GM23338 (cell line): Measurements from ENCODE around the gene DNAH6. TPM values are rescaled to one million over a fixed set of nuclear protein-coding genes. Genes with fewer than 3 reads are reported as not detected.

ENCODE experiments used
- ATAC-seq: fragments of 200-7000 bp; cut with Tn5 transposase; 3 replicates; pipeline ENCODE4 v1.9.1; 2020
- DNase-seq: peaks from one replicate; pipeline ENCODE4 v3.0.0-alpha.2; 2015; ENCODE audit warnings: low spot score
- H2AFZ ChIP-seq: fragments of 200-600 bp; sonication (generic); 2 replicates; pipeline ENCODE4 v1.8.0; 2016; ENCODE audit warnings: antibody characterized with exemption, mild to moderate bottlenecking, moderate library complexity
- H3F3A ChIP-seq: fragments of 200-600 bp; sonication (generic); replicated peaks from 2 replicates; pipeline ENCODE4 v1.8.0; 2017; ENCODE audit warnings: antibody characterized with exemption, mixed run types, low read depth
- H3K27ac ChIP-seq: fragments of 200-600 bp; sonication (generic); 2 replicates; pipeline ENCODE4 v1.6.1; 2016; ENCODE audit warnings: low read depth
- H3K27me3 ChIP-seq: fragments of 200-600 bp; sonication (generic); 2 replicates; pipeline ENCODE4 v1.8.0; 2016; ENCODE audit warnings: mild to moderate bottlenecking, mixed run types, moderate library complexity; ENCODE audit not compliant: insufficient read depth
- H3K36me3 ChIP-seq: fragments of 200-600 bp; sonication (generic); 2 replicates; pipeline ENCODE4 v1.8.0; 2016; ENCODE audit warnings: mild to moderate bottlenecking; ENCODE audit not compliant: insufficient read depth
- H3K4me1 ChIP-seq: fragments of 200-600 bp; sonication (generic); 2 replicates; pipeline ENCODE4 v1.8.0; 2016; ENCODE audit warnings: mild to moderate bottlenecking, moderate library complexity; ENCODE audit not compliant: insufficient read depth
- H3K4me2 ChIP-seq: fragments of 200-600 bp; sonication (generic); 2 replicates; pipeline ENCODE4 v1.7.1; 2017; ENCODE audit warnings: mixed run types
- H3K4me3 ChIP-seq: fragments of 200-600 bp; sonication (generic); 2 replicates; pipeline ENCODE4 v1.6.1; 2016; ENCODE audit warnings: mixed run types
- H3K79me2 ChIP-seq: fragments of 200-600 bp; sonication (generic); replicated peaks from 2 replicates; pipeline ENCODE4 v1.8.0; 2017; ENCODE audit warnings: mild to moderate bottlenecking; ENCODE audit not compliant: insufficient read depth
- H3K9me2 ChIP-seq: fragments of 200-600 bp; sonication (generic); 2 replicates; pipeline ENCODE4 v1.8.0; 2017; ENCODE audit not compliant: insufficient read depth
- H4K20me1 ChIP-seq: fragments of 200-600 bp; sonication (generic); replicated peaks from 2 replicates; pipeline ENCODE4 v1.8.0; 2017; ENCODE audit warnings: mild to moderate bottlenecking; ENCODE audit not compliant: insufficient read depth
- H3K27ac Mint-ChIP-seq: 2 replicates; pipeline ENCODE4 v1.8.0; 2020; ENCODE audit warnings: inconsistent platforms, mild to moderate bottlenecking, moderate library complexity, mixed read lengths
- H3K27me3 Mint-ChIP-seq: 3 replicates; pipeline ENCODE4 v1.8.0; 2022; ENCODE audit warnings: low read depth, mild to moderate bottlenecking, moderate library complexity, mixed read lengths, inconsistent platforms; ENCODE audit not compliant: insufficient read depth, poor library complexity
- H3K36me3 Mint-ChIP-seq: 3 replicates; pipeline ENCODE4 v1.8.0; 2021; ENCODE audit warnings: low read depth, mild to moderate bottlenecking, inconsistent platforms, moderate library complexity, mixed read lengths
- H3K4me1 Mint-ChIP-seq: 3 replicates; pipeline ENCODE4 v1.8.0; 2020; ENCODE audit warnings: mild to moderate bottlenecking, inconsistent platforms, mixed read lengths
- H3K4me3 Mint-ChIP-seq: 3 replicates; pipeline ENCODE4 v1.8.0; 2021; ENCODE audit warnings: moderate library complexity, mild to moderate bottlenecking, inconsistent platforms, mixed read lengths
- H3K9me3 Mint-ChIP-seq: 3 replicates; pipeline ENCODE4 v1.8.0; 2020; ENCODE audit warnings: moderate library complexity, mild to moderate bottlenecking, inconsistent platforms, mixed read lengths
- CREB1 ChIP-seq: fragments of 250-450 bp; sonication (Bioruptor Pico); IDR thresholded peaks from 2 replicates; pipeline ENCODE4 v1.5.0; 2020; ENCODE audit warnings: low read depth, mild to moderate bottlenecking, moderate library complexity
- EZH2 ChIP-seq: fragments of 200-600 bp; sonication (generic); IDR thresholded peaks from one replicate; pipeline ENCODE4 v1.8.0; 2017; ENCODE audit warnings: antibody characterized with exemption, mild to moderate bottlenecking, low read depth; ENCODE audit not compliant: unreplicated experiment
- EZH2phosphoT487 ChIP-seq: fragments of 200-600 bp; sonication (generic); IDR thresholded peaks from one replicate; pipeline ENCODE4 v1.8.1; 2018; ENCODE audit warnings: antibody characterized with exemption; ENCODE audit not compliant: unreplicated experiment
- JUNB ChIP-seq: IDR thresholded peaks from one replicate; pipeline ENCODE4 v1.6.1; 2016; ENCODE audit warnings: antibody characterized with exemption; ENCODE audit not compliant: unreplicated experiment
- NANOG ChIP-seq: IDR thresholded peaks from 2 replicates; pipeline ENCODE4 v1.6.1; 2016; ENCODE audit warnings: antibody characterized with exemption, borderline replicate concordance
- POLR2AphosphoS5 ChIP-seq: IDR thresholded peaks from 2 replicates; pipeline ENCODE4 v1.6.1; 2016; ENCODE audit warnings: antibody characterized with exemption, low read depth
- STAT1 ChIP-seq: IDR thresholded peaks from one replicate; pipeline ENCODE4 v1.6.1; 2016; ENCODE audit warnings: antibody characterized with exemption; ENCODE audit not compliant: unreplicated experiment
- ZNF114 ChIP-seq: fragments of 250-450 bp; sonication (Bioruptor Pico); IDR thresholded peaks from 2 replicates; pipeline ENCODE4 v1.5.0; 2020; ENCODE audit warnings: mild to moderate bottlenecking, moderate library complexity
- ZNF331 ChIP-seq: fragments of 250-450 bp; sonication (Bioruptor Pico); IDR thresholded peaks from 2 replicates; pipeline ENCODE4 v1.5.0; 2020; ENCODE audit warnings: low read depth, mild to moderate bottlenecking, moderate library complexity
- polyA plus RNA-seq: library from polyadenylated mRNA; unstranded; fragments of >200 nt; fragmentation: Nextera tagmentation; extraction: Ambion mirVana; gene quantifications from 2 replicates; pipeline ENCODE4 v1.2.1, GENCODE V29; 2016
- total RNA-seq: library from RNA; depleted of rRNA; stranded (reverse); fragments of >200 nt; shearing (Covaris generic); gene quantifications from 2 replicates; pipeline ENCODE4 v1.2.3, GENCODE V29; 2014
- TF ChIP-seq, protein P1 (sequence below), 2 experiments: fragments of 200-600 bp in 1 of 2; sonication (generic) in 1 of 2; conservative IDR thresholded peaks; 2 replicates each; pipeline versions ENCODE4 v1.5.1 to v1.6.1; 2016 to 2017; ENCODE audit warnings: antibody characterized with exemption in 2 of 2, low read depth in 2 of 2, mild to moderate bottlenecking in 2 of 2, moderate library complexity in 1 of 2
- TF ChIP-seq, protein P2 (sequence below): IDR thresholded peaks from 2 replicates; pipeline ENCODE4 v1.6.1; 2016; ENCODE audit warnings: antibody characterized with exemption
- TF ChIP-seq, protein P3 (sequence below): IDR thresholded peaks from one replicate; pipeline ENCODE4 v1.6.1; 2018; ENCODE audit warnings: antibody characterized with exemption; ENCODE audit not compliant: unreplicated experiment
- TF ChIP-seq, protein P4 (sequence below): fragments of 250-450 bp; sonication (Bioruptor Pico); IDR thresholded peaks from 2 replicates; pipeline ENCODE4 v1.5.0; 2020; ENCODE audit warnings: mild to moderate bottlenecking, moderate library complexity

Gene DNAH6
- total and polyA plus RNA-seq, 2 experiments from 2014 or later, result 0.27 to 0.31 TPM

DNA sequence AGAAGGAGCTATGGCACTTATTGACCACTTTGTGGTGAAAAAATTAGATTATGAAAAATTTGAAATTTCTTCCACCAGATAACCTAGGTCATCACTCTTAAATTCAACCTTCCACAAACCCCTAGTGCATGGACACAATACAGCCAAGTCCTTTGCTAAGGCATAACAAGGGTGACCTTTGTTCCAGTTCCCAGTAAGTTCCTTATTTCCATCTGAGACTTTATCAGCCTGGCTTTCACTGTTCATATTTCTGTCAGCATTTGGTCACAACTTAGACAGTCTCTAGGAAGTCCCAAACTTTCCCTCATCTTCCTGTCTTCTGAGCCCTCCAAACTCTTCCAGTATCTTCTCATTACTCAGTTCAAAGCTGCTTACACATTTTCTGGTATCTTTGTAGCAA lies 232.0 kb downstream of the DNAH6 start:
- Histone ChIP-seq H3K4me1 (peaks cover 11% of the 10 kb centered on the region), H2AFZ (no peak overlapping the region; the same call in 1 of the 2 replicates), H3K4me3 (no peak overlapping the region), H3K9me2 (peaks cover 23% of the 10 kb centered on the region), H3K27me3 (no peaks in the 10 kb centered on the region), H4K20me1 (no peaks in the 10 kb centered on the region), H3F3A (no peaks in the 10 kb centered on the region), H3K79me2 (no peaks in the 10 kb centered on the region), H3K4me2 (no peak overlapping the region), H3K36me3 (no peaks in the 10 kb centered on the region), H3K27ac (no peak overlapping the region)
- Mint-ChIP-seq H3K4me1 (peaks cover 8% of the 10 kb centered on the region), H3K9me3 (no peaks in the 10 kb centered on the region; the same call in none of the 3 replicates), H3K27me3 (no peaks in the 10 kb centered on the region), H3K4me3 (no peak overlapping the region), H3K36me3 (no peaks in the 10 kb centered on the region), H3K27ac (no peak overlapping the region)
- TF ChIP-seq EZH2 (no peak), CREB1 (CRISPR knock-in tag) (no peak), POLR2AphosphoS5 (no peak), STAT1 (no peak), ZNF331 (CRISPR knock-in tag) (no peak), NANOG (no peak), EZH2phosphoT487 (no peak), ZNF114 (CRISPR knock-in tag) (no peak), JUNB (no peak)
- TF ChIP-seq, protein P1, sequence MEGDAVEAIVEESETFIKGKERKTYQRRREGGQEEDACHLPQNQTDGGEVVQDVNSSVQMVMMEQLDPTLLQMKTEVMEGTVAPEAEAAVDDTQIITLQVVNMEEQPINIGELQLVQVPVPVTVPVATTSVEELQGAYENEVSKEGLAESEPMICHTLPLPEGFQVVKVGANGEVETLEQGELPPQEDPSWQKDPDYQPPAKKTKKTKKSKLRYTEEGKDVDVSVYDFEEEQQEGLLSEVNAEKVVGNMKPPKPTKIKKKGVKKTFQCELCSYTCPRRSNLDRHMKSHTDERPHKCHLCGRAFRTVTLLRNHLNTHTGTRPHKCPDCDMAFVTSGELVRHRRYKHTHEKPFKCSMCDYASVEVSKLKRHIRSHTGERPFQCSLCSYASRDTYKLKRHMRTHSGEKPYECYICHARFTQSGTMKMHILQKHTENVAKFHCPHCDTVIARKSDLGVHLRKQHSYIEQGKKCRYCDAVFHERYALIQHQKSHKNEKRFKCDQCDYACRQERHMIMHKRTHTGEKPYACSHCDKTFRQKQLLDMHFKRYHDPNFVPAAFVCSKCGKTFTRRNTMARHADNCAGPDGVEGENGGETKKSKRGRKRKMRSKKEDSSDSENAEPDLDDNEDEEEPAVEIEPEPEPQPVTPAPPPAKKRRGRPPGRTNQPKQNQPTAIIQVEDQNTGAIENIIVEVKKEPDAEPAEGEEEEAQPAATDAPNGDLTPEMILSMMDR (conservative IDR thresholded peaks at IDR 0.05; ENCODE audit: low read depth in 2 of 2), result no peak
- TF ChIP-seq, protein P2, sequence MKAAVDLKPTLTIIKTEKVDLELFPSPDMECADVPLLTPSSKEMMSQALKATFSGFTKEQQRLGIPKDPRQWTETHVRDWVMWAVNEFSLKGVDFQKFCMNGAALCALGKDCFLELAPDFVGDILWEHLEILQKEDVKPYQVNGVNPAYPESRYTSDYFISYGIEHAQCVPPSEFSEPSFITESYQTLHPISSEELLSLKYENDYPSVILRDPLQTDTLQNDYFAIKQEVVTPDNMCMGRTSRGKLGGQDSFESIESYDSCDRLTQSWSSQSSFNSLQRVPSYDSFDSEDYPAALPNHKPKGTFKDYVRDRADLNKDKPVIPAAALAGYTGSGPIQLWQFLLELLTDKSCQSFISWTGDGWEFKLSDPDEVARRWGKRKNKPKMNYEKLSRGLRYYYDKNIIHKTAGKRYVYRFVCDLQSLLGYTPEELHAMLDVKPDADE, result no peak
- TF ChIP-seq, protein P3, sequence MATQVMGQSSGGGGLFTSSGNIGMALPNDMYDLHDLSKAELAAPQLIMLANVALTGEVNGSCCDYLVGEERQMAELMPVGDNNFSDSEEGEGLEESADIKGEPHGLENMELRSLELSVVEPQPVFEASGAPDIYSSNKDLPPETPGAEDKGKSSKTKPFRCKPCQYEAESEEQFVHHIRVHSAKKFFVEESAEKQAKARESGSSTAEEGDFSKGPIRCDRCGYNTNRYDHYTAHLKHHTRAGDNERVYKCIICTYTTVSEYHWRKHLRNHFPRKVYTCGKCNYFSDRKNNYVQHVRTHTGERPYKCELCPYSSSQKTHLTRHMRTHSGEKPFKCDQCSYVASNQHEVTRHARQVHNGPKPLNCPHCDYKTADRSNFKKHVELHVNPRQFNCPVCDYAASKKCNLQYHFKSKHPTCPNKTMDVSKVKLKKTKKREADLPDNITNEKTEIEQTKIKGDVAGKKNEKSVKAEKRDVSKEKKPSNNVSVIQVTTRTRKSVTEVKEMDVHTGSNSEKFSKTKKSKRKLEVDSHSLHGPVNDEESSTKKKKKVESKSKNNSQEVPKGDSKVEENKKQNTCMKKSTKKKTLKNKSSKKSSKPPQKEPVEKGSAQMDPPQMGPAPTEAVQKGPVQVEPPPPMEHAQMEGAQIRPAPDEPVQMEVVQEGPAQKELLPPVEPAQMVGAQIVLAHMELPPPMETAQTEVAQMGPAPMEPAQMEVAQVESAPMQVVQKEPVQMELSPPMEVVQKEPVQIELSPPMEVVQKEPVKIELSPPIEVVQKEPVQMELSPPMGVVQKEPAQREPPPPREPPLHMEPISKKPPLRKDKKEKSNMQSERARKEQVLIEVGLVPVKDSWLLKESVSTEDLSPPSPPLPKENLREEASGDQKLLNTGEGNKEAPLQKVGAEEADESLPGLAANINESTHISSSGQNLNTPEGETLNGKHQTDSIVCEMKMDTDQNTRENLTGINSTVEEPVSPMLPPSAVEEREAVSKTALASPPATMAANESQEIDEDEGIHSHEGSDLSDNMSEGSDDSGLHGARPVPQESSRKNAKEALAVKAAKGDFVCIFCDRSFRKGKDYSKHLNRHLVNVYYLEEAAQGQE, result no peak
- TF ChIP-seq, protein P4, sequence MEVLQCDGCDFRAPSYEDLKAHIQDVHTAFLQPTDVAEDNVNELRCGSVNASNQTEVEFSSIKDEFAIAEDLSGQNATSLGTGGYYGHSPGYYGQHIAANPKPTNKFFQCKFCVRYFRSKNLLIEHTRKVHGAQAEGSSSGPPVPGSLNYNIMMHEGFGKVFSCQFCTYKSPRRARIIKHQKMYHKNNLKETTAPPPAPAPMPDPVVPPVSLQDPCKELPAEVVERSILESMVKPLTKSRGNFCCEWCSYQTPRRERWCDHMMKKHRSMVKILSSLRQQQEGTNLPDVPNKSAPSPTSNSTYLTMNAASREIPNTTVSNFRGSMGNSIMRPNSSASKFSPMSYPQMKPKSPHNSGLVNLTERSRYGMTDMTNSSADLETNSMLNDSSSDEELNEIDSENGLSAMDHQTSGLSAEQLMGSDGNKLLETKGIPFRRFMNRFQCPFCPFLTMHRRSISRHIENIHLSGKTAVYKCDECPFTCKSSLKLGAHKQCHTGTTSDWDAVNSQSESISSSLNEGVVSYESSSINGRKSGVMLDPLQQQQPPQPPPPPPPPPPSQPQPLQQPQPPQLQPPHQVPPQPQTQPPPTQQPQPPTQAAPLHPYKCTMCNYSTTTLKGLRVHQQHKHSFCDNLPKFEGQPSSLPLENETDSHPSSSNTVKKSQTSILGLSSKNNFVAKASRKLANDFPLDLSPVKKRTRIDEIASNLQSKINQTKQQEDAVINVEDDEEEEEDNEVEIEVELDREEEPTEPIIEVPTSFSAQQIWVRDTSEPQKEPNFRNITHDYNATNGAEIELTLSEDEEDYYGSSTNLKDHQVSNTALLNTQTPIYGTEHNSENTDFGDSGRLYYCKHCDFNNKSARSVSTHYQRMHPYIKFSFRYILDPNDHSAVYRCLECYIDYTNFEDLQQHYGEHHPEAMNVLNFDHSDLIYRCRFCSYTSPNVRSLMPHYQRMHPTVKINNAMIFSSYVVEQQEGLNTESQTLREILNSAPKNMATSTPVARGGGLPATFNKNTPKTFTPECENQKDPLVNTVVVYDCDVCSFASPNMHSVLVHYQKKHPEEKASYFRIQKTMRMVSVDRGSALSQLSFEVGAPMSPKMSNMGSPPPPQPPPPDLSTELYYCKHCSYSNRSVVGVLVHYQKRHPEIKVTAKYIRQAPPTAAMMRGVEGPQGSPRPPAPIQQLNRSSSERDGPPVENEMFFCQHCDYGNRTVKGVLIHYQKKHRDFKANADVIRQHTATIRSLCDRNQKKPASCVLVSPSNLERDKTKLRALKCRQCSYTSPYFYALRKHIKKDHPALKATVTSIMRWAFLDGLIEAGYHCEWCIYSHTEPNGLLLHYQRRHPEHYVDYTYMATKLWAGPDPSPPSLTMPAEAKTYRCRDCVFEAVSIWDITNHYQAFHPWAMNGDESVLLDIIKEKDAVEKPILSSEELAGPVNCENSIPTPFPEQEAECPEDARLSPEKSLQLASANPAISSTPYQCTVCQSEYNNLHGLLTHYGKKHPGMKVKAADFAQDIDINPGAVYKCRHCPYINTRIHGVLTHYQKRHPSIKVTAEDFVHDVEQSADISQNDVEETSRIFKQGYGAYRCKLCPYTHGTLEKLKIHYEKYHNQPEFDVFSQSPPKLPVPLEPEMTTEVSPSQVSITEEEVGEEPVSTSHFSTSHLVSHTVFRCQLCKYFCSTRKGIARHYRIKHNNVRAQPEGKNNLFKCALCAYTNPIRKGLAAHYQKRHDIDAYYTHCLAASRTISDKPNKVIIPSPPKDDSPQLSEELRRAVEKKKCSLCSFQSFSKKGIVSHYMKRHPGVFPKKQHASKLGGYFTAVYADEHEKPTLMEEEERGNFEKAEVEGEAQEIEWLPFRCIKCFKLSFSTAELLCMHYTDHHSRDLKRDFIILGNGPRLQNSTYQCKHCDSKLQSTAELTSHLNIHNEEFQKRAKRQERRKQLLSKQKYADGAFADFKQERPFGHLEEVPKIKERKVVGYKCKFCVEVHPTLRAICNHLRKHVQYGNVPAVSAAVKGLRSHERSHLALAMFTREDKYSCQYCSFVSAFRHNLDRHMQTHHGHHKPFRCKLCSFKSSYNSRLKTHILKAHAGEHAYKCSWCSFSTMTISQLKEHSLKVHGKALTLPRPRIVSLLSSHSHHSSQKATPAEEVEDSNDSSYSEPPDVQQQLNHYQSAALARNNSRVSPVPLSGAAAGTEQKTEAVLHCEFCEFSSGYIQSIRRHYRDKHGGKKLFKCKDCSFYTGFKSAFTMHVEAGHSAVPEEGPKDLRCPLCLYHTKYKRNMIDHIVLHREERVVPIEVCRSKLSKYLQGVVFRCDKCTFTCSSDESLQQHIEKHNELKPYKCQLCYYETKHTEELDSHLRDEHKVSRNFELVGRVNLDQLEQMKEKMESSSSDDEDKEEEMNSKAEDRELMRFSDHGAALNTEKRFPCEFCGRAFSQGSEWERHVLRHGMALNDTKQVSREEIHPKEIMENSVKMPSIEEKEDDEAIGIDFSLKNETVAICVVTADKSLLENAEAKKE, result no peak
- no peak for ATAC-seq
- no peak for DNase-seq
